H1 (cell line): ENCODE data around the gene ATP6V0A4. TPM values are rescaled to one million over a fixed set of nuclear protein-coding genes. Genes with fewer than 3 reads are reported as not detected.

Experiments
- ASH2L ChIP-seq: fragments of 200-600, 300-600 bp; sonication (generic); IDR thresholded peaks from one replicate; pipeline ENCODE4 v1.7.1; 2017; ENCODE audit warnings: low read length
- ATF3 ChIP-seq: IDR thresholded peaks from 2 replicates; pipeline ENCODE4 v1.6.1; 2011; ENCODE audit warnings: low read depth, mild to moderate bottlenecking, low read length; ENCODE audit not compliant: insufficient read depth
- CREB1 ChIP-seq: IDR thresholded peaks from 2 replicates; pipeline ENCODE4 v1.6.1; 2012; ENCODE audit warnings: inconsistent platforms
- CTBP2 ChIP-seq: IDR thresholded peaks from 2 replicates; pipeline ENCODE4 v1.7.0; 2011; ENCODE audit warnings: borderline replicate concordance, mild to moderate bottlenecking, moderate library complexity, mixed read lengths, low read length; ENCODE audit not compliant: insufficient read depth, insufficient read length
- E2F6 ChIP-seq: IDR thresholded peaks from 2 replicates; pipeline ENCODE4 v1.6.1; 2012; ENCODE audit warnings: inconsistent platforms
- JUND ChIP-seq: IDR thresholded peaks from 2 replicates; pipeline ENCODE4 v1.6.1; 2011; ENCODE audit warnings: mild to moderate bottlenecking, improper control_type of control experiment, low read length
- KDM1A ChIP-seq: fragments of 200-600, 300-600 bp; sonication (generic); IDR thresholded peaks from 2 replicates; pipeline ENCODE4 v1.7.1; 2016; ENCODE audit warnings: mild to moderate bottlenecking, low read length, borderline replicate concordance
- KDM5A ChIP-seq: fragments of 200-600 bp; IDR thresholded peaks from 2 replicates; pipeline ENCODE4 v1.7.1; 2012; ENCODE audit warnings: mild to moderate bottlenecking, low read length, inconsistent platforms, mixed read lengths
- RXRA ChIP-seq: IDR thresholded peaks from 2 replicates; pipeline ENCODE4 v1.6.1; 2011; ENCODE audit warnings: low read depth, mild to moderate bottlenecking, low read length, moderate library complexity; ENCODE audit not compliant: insufficient read depth
- SIRT6 ChIP-seq: IDR thresholded peaks from one replicate; pipeline ENCODE4 v1.7.1; 2012; ENCODE audit warnings: low read length, inconsistent platforms
- polyA plus RNA-seq, 7 experiments: library from polyadenylated mRNA; depleted of rRNA in 3 of 7; stranded (reverse) in 5 of 7; unstranded in 2 of 7; fragments of >200 nt in 5 of 7; fragments of 200-250 nt in 2 of 7; gene quantifications; 1 replicate in 5 of 7; 2 replicates in 1 of 7; 4 replicates in 1 of 7; pipeline versions ENCODE4 v1.2.1 to v1.2.3, GENCODE V29; 2011 to 2013; ENCODE audit warnings: missing spikeins in 2 of 7, mixed read lengths in 2 of 7
- total RNA-seq: library from RNA; stranded (reverse); fragmentation: NEBNext Ultra II Directional; extraction: Animal tissue kit (Norgen Biotek cat#: 25700); gene quantifications from 2 replicates; pipeline ENCODE4 v1.2.1, GENCODE V29; 2021
- TF ChIP-seq, protein P1 (sequence below): fragments of 300-600 bp; sonication (generic); IDR thresholded peaks from 2 replicates; pipeline ENCODE4 v1.7.1; 2012; ENCODE audit warnings: low read length, moderate library complexity, mild to moderate bottlenecking, inconsistent platforms; ENCODE audit not compliant: insufficient replicate concordance

ATP6V0A4 gene
- total and polyA plus RNA-seq, 2 of the 8 experiments (the other 6 are each of a cell fraction or from before 2014, with no cell fraction given): 0.47 to 1.6 TPM

DNA sequence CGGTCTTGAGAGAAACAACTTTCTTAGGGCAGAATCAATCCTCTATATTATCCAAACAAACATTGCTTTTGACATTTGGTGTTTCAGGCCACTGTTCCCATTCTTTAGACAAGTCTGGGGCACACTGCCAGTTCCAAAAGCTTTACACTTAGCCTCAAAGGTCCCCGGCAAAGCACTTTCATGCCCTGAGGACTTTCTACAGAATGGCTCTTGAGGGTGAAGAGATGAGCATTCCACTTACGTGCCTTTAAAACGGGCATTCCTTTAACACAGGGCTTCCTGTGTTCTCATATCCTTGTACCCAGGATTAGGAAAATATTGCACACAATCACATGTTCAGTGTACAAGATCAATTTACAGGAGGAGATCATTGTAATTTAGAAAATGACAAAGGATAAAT is 13.3 kb downstream of the ATP6V0A4 start (continued):
- TF ChIP-seq, protein P1, sequence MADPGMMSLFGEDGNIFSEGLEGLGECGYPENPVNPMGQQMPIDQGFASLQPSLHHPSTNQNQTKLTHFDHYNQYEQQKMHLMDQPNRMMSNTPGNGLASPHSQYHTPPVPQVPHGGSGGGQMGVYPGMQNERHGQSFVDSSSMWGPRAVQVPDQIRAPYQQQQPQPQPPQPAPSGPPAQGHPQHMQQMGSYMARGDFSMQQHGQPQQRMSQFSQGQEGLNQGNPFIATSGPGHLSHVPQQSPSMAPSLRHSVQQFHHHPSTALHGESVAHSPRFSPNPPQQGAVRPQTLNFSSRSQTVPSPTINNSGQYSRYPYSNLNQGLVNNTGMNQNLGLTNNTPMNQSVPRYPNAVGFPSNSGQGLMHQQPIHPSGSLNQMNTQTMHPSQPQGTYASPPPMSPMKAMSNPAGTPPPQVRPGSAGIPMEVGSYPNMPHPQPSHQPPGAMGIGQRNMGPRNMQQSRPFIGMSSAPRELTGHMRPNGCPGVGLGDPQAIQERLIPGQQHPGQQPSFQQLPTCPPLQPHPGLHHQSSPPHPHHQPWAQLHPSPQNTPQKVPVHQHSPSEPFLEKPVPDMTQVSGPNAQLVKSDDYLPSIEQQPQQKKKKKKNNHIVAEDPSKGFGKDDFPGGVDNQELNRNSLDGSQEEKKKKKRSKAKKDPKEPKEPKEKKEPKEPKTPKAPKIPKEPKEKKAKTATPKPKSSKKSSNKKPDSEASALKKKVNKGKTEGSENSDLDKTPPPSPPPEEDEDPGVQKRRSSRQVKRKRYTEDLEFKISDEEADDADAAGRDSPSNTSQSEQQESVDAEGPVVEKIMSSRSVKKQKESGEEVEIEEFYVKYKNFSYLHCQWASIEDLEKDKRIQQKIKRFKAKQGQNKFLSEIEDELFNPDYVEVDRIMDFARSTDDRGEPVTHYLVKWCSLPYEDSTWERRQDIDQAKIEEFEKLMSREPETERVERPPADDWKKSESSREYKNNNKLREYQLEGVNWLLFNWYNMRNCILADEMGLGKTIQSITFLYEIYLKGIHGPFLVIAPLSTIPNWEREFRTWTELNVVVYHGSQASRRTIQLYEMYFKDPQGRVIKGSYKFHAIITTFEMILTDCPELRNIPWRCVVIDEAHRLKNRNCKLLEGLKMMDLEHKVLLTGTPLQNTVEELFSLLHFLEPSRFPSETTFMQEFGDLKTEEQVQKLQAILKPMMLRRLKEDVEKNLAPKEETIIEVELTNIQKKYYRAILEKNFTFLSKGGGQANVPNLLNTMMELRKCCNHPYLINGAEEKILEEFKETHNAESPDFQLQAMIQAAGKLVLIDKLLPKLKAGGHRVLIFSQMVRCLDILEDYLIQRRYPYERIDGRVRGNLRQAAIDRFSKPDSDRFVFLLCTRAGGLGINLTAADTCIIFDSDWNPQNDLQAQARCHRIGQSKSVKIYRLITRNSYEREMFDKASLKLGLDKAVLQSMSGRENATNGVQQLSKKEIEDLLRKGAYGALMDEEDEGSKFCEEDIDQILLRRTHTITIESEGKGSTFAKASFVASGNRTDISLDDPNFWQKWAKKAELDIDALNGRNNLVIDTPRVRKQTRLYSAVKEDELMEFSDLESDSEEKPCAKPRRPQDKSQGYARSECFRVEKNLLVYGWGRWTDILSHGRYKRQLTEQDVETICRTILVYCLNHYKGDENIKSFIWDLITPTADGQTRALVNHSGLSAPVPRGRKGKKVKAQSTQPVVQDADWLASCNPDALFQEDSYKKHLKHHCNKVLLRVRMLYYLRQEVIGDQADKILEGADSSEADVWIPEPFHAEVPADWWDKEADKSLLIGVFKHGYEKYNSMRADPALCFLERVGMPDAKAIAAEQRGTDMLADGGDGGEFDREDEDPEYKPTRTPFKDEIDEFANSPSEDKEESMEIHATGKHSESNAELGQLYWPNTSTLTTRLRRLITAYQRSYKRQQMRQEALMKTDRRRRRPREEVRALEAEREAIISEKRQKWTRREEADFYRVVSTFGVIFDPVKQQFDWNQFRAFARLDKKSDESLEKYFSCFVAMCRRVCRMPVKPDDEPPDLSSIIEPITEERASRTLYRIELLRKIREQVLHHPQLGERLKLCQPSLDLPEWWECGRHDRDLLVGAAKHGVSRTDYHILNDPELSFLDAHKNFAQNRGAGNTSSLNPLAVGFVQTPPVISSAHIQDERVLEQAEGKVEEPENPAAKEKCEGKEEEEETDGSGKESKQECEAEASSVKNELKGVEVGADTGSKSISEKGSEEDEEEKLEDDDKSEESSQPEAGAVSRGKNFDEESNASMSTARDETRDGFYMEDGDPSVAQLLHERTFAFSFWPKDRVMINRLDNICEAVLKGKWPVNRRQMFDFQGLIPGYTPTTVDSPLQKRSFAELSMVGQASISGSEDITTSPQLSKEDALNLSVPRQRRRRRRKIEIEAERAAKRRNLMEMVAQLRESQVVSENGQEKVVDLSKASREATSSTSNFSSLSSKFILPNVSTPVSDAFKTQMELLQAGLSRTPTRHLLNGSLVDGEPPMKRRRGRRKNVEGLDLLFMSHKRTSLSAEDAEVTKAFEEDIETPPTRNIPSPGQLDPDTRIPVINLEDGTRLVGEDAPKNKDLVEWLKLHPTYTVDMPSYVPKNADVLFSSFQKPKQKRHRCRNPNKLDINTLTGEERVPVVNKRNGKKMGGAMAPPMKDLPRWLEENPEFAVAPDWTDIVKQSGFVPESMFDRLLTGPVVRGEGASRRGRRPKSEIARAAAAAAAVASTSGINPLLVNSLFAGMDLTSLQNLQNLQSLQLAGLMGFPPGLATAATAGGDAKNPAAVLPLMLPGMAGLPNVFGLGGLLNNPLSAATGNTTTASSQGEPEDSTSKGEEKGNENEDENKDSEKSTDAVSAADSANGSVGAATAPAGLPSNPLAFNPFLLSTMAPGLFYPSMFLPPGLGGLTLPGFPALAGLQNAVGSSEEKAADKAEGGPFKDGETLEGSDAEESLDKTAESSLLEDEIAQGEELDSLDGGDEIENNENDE: no peak
- no peak for TF ChIP-seq ATF3
- TF ChIP-seq ASH2L: no peak
- TF ChIP-seq E2F6: no peak
- TF ChIP-seq CTBP2: no peak
- TF ChIP-seq CREB1: no peak
- no peak for TF ChIP-seq SIRT6
- TF ChIP-seq KDM1A: no peak
- no peak for TF ChIP-seq KDM5A
- no peak for TF ChIP-seq JUND
- TF ChIP-seq RXRA: no peak
